Activated CD4-positive, alpha-beta T cell treated with anti-CD3 and anti-CD28 coated beads, Interleukin-2, Interleukin-4, amounts not matched to agents 100 ng/mL and 50 ng/mL, durations not matched to agents 16 hours and 8 hours (primary cell): ENCODE results near the gene NAV2.

Source experiments
- DNase-seq: peaks from one replicate; pipeline ENCODE4 v3.0.0-alpha.2; 2020; ENCODE audit warnings: low spot score

Gene NAV2

GRCh38 chr11:19805827-19806226 is 93.2 kb downstream of the NAV2 start:
- DNase-seq: no peak

DNA sequence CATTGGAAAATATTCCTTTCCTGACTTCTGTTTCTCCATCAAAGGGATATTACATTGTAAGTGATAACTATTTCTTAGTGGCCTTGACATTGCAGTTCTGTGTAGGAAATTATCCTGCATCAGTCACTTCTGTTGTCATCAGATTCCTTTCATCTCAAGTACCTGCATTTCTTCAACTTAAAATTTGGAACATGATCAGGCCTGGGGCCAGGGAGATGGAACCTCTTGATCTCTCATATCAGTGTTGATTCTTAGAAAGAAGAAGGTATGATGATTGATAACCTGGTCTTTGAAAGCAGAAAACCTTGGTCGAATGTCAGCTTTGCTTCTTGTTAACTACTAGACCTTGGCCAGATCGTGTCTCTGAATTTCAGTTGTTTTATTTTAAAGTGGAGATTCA is 93.6 kb downstream of the NAV2 start:
- DNase-seq: no peak

GRCh38 chr11:19808076-19808911 is 95.7 kb downstream of the NAV2 start:
- no peak for DNase-seq

DNA sequence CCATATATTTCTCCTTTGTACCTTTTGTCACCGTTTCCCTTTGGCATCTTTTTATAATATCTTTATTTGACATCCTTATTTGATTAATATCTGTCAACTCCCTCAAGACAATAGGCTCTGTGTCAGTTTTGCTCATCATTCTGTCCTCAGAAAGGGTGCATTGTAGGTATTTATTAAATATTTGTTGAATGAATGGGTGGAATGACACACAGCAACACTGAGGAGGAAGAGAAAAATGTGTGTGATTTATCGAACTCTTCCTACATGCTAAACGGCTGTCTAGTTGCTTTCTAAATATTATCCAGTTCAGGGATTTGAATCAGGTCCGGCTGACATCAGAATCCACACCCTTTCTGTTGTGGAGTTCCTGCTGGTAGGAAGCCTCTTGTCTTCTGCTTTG is 98.2 kb downstream of the NAV2 start:
- DNase-seq: no peak

- DNase-seq: no peak
These were observed 98.7 kb downstream of the NAV2 start for GRCh38 chr11:19811380-19811779.

- no peak for DNase-seq
These were observed 99.5 kb downstream of the NAV2 start for GRCh38 chr11:19812096-19812495.

DNA sequence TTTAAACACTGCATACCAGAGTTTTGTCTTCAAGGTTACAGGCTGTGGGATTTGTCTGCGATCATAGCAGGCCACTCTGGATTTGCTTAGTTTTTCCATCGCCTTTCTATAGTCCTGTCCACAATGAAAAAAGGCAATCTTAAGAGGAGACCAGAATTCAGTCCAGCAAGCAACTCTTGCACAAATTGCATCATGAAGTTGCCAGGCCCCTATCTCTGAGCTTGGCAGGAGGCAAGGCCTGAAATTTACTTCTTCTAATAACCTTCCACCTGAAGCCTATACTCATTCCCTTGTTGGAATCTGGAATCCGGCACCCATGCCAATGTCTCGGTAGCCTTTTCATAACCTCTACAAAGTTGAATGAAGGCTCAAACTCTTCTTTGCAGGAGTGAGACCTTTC is 100.1 kb downstream of the NAV2 start:
- no peak for DNase-seq

DNA sequence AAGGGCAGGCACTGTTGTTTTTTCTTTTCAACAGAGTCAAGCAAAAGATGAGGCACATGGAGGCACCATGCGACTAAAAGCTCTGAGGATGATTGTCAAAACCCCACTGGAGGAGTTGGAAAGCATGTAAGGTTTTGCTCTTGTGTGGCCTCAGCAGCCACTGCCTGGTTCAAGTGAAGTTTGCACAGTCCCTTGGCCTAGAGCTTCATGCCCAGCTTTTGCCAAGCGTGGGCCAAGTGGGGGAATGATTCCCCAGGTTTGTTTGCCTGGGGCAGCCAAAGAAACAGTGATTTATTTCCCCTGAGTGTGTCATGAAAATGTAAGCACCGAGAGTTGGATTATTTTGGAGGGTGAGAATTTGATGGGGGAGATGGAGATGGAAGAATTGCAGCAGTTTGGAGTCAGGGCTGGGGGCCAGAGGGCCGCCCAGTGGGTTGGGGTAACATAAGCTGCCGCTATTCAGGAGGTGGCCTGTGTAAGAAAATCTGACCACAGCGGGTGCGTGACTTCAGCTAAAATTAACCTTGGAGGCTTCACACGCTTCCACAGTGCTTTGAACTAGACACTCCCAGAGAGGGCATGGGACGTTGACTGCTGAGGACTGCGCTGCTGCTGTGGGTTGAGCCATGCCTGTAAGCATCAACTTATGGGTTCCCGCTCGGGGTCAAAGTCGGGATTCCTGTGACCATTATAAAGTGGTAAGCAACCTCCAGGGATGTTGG is 100.7 kb downstream of the NAV2 start:
- no peak for DNase-seq

DNA sequence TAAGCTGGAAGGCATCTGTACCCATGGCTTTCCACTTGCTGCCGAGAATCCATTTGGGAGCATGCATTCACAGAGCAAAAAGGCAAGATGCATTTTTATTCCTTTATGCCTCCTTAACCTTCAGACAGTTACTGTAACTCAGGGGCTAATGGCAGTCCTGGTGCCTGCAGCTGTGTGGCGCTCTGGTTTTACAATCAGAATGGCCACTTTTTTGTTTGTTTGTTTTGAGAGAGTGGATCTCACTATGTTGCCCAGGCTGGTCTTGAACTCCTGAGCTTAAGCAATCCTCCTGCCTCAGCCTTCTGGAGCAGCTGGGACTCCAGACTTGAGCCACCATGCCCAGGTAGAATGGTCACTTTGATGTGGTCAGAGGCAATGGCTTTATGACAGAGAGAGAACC is 101.8 kb downstream of the NAV2 start:
- DNase-seq: no peak

GRCh38 chr11:19816040-19816439 is 103.4 kb downstream of the NAV2 start:
- no peak for DNase-seq

DNA sequence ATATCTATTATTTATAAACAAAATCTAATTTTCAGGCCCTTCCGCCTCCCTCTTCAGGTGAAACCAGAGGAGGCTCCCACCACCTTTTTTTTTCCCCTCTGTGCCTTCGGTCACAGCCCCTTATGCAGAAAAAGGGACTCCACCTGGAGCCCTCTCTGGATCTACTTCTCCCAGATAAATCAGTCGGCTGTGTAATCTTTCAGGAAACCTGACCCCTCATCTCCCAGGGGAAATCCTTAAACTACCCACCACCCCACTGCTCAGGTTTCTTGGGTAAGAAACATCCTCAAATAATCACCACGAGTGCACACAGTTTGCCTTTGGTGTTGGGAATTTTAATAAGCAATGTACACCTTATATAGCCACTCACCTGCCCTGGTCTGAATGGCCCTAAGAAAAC is 104.2 kb downstream of the NAV2 start:
- no peak for DNase-seq

- DNase-seq: no peak
These were observed 104.7 kb downstream of the NAV2 start for GRCh38 chr11:19817265-19817851.

- DNase-seq: no peak
These were observed 105.2 kb downstream of the NAV2 start for GRCh38 chr11:19817870-19818269.

DNA sequence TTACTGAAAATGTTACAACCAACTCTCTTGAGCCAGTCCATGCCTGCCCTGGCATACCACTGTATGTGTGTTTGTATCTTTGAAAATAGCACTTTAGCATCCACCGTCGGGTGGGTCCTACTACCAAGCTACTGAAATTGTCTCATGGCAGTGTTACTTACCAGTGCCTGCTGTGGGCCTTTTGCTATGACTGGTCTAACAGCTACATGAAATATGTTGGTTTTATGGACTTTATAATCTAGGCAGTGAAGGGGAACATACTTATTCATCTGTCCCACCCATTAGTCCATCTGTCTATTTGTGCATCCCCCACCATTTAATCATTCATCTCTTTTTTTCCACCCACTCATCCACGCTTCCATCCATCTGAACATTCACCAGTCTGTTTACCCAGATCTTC is 106.0 kb downstream of the NAV2 start:
- no peak for DNase-seq

DNA sequence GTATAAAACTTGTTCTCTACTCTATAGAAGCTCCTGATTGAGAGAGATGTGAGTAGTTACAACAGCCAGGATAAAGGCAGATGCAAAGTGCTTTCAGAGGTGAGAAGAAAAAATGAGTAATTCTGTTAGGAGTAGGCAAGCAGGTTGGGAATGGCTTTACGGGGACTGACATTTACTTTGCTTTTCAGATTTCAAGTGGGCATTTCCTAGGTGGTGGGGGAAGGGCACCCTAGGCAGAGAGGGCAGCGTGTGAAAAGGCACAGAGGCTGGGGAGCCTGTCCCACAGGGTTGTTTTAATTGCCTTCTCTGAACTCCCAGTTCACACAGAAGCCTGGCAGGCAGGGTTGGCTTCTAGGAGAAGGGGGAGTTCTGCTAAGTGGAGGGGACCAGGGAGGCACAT is 106.5 kb downstream of the NAV2 start:
- no peak for DNase-seq

DNA sequence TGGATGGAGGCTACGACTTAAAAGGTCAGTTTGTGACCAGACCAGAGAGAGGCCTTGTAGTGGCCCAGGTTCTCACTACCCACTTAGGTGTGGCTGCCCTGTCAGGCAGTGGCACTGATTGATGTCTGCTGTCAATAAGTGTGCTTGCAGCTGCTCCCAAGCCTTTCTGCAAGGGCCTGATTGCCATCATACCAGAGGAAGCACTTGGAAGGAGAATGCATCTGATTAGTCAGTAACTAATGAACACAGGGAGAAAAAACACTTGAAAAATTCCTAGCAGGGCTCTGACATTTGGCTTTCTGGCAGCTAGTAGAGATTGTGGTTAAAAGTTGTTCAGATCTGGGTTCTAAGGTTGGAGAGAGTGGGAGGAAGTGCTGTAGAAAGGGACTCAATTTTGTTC is 107.5 kb downstream of the NAV2 start:
- no peak for DNase-seq

DNA sequence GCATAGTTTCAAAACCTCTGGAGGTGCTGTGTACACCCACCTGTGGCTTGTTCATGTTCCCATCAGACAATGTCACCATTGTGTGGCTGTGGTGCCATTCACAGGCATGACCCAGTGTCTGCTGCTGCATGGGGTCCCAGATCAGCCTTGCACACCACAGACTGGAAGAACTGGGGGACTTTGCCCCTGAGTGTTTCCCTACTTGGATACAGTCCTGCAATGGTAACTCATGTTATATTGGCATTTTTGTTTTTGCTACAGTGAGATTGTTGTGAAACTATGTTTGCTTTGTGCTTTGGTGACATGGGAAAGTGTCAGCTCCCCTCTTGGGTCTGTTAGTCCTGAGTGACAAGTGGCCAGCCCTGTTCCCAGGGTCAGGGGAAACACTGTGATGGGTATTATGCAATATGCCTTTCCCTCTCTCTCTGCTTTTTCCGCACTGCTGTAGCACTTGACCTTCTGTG is 108.8 kb downstream of the NAV2 start:
- no peak for DNase-seq

DNA sequence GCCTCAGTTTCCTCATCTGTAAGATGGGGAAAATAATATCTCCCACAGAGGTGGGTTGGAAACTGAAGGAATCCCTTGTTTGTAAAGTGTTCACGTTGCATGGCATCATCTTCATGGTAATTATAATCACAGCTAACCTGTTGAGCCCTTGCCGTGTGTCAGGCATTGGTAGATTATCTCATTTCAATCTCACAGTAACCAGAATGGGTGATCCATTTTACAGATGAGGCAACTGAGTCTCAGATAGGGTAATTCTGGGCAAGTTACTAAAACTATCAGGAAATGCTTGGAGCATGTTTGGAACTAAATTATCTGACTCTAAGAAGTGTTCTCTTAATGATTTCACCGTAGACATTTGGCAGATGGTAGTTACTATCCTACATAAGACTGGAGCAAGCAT is 109.4 kb downstream of the NAV2 start:
- no peak for DNase-seq

- no peak for DNase-seq
These were observed 109.9 kb downstream of the NAV2 start for GRCh38 chr11:19822531-19822930.

DNA sequence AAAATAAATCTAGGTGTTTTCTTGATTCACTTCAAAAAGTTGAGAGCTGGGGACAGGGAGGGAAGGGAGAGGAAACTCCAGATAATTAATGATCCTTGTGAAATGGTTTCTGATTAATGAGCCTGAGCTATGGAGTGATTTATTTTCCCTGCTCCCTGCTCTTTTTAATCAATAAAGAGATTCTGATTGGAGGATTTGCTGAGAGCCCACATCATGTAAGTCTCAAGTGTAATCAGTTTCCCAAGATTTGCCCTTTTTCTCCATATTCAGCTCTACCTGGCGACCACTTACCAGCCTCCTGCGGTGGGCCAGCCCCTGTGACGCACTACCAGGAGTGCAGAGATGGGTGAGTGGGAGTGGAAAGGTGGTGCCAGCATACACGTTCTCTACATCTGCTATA is 114.0 kb downstream of the NAV2 start:
- DNase-seq: no peak

- no peak for DNase-seq
These were observed 114.9 kb downstream of the NAV2 start for GRCh38 chr11:19827399-19828135.

DNA sequence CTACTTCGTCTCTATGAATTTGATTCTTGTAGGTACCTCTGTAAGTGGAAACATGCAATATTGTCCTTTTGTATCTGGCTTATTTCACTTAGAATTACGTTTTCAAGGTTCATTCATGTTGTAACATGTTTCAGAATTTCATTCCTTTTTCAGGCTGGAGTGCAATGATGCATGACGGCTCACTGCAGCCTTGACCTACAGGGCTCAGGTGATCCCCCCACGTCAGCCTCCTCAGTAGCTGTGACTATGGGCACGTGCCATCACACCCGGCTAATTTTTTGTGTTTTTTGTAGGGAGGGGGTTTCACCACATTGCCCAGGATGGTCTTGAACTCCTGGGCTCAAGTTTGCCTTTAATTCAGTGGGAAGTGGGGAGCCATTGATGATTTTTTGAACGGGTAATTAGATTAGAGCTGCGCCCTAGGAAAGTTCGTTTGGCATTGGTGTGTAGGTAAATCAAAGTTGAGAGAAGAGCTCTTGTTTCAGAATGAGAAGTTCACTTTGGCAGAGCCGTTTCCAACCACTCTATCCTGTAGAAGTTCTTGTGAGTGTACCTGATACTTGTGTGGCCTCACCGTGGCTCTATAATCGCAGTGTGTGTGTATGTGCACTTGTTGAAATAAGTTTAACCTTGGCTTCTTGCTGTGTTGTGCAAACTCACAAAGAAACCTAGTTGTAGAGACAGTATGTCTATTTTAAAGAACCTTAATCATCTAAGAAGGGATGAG is 115.9 kb downstream of the NAV2 start:
- DNase-seq: no peak
